COR-L47 (cell line): ENCODE results near the gene CREB3.

Experiments used
- DNase-seq: peaks from one replicate; lab custom pipeline; 2025; lab: John Stamatoyannopoulos, UW

Gene CREB3

GRCh38 chr9:35702696-35703095 is 29.8 kb upstream of the CREB3 start:
- DNase-seq = no peak

- no peak for DNase-seq
Measured at GRCh38 chr9:35703906-35704672, 28.4 kb upstream of the CREB3 start.

- DNase-seq = no peak
Measured at GRCh38 chr9:35705372-35705771, 27.1 kb upstream of the CREB3 start.

- no peak for DNase-seq
Measured at GRCh38 chr9:35705836-35706430, 26.5 kb upstream of the CREB3 start.

- no peak for DNase-seq
Measured at GRCh38 chr9:35706951-35707350, 25.5 kb upstream of the CREB3 start.

GRCh38 chr9:35708146-35708545 is 24.3 kb upstream of the CREB3 start:
- DNase-seq = no peak

- DNase-seq = no peak
Measured at GRCh38 chr9:35710818-35711500, 21.5 kb upstream of the CREB3 start.

GRCh38 chr9:35711501-35712428 is 20.7 kb upstream of the CREB3 start:
- DNase-seq = no peak

- DNase-seq = no peak
Measured at GRCh38 chr9:35712762-35713400, 19.6 kb upstream of the CREB3 start.

- no peak for DNase-seq
Measured at GRCh38 chr9:35713578-35713977, 18.9 kb upstream of the CREB3 start.

- no peak for DNase-seq
Measured at GRCh38 chr9:35714123-35714522, 18.3 kb upstream of the CREB3 start.

- no peak for DNase-seq
Measured at GRCh38 chr9:35714579-35715252, 17.8 kb upstream of the CREB3 start.

GRCh38 chr9:35716230-35716629 is 16.2 kb upstream of the CREB3 start:
- no peak for DNase-seq

- no peak for DNase-seq
Measured at GRCh38 chr9:35717132-35717870, 15.2 kb upstream of the CREB3 start.

GRCh38 chr9:35718721-35719511 is 13.6 kb upstream of the CREB3 start:
- no peak for DNase-seq

- DNase-seq = no peak
Measured at GRCh38 chr9:35719546-35719945, 12.9 kb upstream of the CREB3 start.

- no peak for DNase-seq
Measured at GRCh38 chr9:35723426-35723825, 9.0 kb upstream of the CREB3 start.

GRCh38 chr9:35723908-35724307 is 8.6 kb upstream of the CREB3 start:
- DNase-seq = no peak

- no peak for DNase-seq
Measured at GRCh38 chr9:35725362-35725761, 7.1 kb upstream of the CREB3 start.

- no peak for DNase-seq
Measured at GRCh38 chr9:35726931-35727330, 5.5 kb upstream of the CREB3 start.
